Hepatocyte (in vitro differentiated cells): ENCODE measurements around the gene UHRF2.

Experiments used
- CTCF ChIP-seq: fragments of 200-600 bp; sonication (generic); IDR thresholded peaks from 2 replicates; pipeline ENCODE4 v1.5.1; 2016; ENCODE audit warnings: antibody characterized with exemption, mild to moderate bottlenecking; ENCODE audit not compliant: poor library complexity
- EZH2 ChIP-seq: fragments of 200-600 bp; sonication (generic); IDR thresholded peaks from 2 replicates; pipeline ENCODE4 v1.6.1; 2016; ENCODE audit warnings: antibody characterized with exemption, mild to moderate bottlenecking, borderline replicate concordance
- EZH2phosphoT487 ChIP-seq: fragments of 200-600 bp; sonication (generic); IDR thresholded peaks from one replicate; pipeline ENCODE4 v1.6.1; 2018; ENCODE audit warnings: antibody characterized with exemption, mild to moderate bottlenecking, low read depth, moderate library complexity; ENCODE audit not compliant: unreplicated experiment, severe bottlenecking

GRCh38 chr9:6413365-6414246, 607 bp downstream of the UHRF2 start:
- TF ChIP-seq CTCF (no peak), EZH2 (no peak), EZH2phosphoT487 (no peak)
